ENCODE measurements around the gene NDST1.

Gene NDST1

DNA sequence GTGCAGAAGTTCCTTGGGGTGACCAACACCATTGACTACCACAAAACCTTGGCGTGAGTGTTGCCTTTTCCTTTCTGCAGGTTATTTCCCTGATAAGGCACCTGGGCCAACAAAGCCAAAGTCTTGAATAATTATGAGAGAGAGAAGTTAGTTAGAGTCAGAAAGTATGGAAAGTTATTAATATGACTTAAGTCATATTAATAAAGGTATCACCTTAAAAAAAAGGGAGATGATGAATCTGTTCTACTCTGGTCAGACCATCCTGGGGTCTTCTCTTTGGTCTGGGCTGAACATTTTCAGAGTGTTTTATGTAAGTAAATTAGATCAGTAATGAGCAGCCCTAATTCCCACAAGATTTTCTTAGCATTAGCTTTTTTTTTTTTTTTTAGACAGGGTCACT lies 41.8 kb downstream of the NDST1 start:
- H3K27ac ChIP-seq: no peak overlapping the region
- TF ChIP-seq, protein P1, sequence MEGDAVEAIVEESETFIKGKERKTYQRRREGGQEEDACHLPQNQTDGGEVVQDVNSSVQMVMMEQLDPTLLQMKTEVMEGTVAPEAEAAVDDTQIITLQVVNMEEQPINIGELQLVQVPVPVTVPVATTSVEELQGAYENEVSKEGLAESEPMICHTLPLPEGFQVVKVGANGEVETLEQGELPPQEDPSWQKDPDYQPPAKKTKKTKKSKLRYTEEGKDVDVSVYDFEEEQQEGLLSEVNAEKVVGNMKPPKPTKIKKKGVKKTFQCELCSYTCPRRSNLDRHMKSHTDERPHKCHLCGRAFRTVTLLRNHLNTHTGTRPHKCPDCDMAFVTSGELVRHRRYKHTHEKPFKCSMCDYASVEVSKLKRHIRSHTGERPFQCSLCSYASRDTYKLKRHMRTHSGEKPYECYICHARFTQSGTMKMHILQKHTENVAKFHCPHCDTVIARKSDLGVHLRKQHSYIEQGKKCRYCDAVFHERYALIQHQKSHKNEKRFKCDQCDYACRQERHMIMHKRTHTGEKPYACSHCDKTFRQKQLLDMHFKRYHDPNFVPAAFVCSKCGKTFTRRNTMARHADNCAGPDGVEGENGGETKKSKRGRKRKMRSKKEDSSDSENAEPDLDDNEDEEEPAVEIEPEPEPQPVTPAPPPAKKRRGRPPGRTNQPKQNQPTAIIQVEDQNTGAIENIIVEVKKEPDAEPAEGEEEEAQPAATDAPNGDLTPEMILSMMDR (conservative IDR thresholded peaks at IDR 0.05): no peak
- no peak for TF ChIP-seq ZFX (IDR thresholded peaks at IDR 0.05)

DNA sequence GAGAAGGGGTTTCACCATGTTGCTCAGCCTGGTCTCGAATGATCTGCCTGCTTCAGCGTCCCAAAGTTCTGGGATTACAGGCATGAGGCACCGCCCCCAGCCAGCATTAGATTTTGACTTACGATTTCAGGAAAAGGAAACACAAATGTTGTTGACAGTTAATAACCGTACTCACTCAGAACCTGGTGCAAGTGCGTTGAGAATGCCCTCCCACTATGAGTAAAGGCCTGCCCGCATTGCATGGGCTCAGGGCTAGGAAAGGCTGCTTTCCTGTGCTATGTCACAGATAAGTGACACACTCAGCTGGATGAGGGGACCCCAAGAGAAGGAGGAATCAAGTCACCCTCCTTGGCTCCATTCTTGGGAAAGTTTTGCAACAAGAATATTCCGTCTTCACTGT lies 42.4 kb downstream of the NDST1 start:
- no peak overlapping the region for H3K27ac ChIP-seq
- no peak for TF ChIP-seq ZFX (IDR thresholded peaks at IDR 0.05)
- TF ChIP-seq, protein P1 (conservative IDR thresholded peaks at IDR 0.05): no peak

DNA sequence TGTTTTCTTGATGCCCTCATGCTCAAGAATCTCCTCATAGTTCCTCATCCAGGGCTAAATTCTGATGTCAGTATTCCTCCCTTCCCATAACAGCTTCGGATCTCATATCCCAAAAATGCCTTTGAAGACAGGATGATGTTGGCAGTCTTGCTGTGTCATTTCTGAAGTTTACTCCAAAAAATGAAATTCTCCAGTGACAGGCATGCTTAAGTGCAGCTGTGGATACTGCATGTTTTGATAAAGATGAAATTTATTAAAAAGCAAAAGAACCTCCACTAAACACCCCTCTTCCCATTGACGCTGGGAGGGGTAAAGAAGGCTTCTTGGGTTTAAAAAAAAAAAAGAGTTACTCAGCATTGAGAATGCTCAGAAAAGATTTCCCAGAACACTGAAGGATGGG lies 43.1 kb downstream of the NDST1 start:
- no peak overlapping the region for H3K27ac ChIP-seq
- TF ChIP-seq, protein P1 (conservative IDR thresholded peaks at IDR 0.05): no peak
- TF ChIP-seq ZFX (IDR thresholded peaks at IDR 0.05): no peak

DNA sequence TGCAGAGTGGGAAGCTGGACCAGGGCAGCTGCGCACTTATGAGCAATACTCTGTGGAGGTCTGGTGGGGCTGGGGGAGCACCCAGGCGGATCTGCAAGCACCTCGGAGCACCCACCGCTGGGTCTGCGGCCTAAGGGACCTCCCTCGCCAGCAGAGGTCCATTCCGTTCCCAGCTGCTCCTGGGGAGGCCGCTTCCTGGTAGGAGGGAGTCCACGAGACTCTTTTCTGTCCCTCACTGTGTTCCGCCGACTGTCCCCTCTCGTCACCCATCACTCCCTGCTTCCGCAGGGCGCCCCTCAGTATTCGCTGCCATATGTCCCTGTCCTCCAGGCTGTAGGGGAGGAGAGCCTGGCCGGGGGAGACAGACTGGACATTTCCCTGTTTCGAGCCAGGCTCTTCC lies 45.5 kb downstream of the NDST1 start:
- H3K27ac ChIP-seq: no peak overlapping the region
- TF ChIP-seq, protein P1 (conservative IDR thresholded peaks at IDR 0.05): no peak
- no peak for TF ChIP-seq ZFX (IDR thresholded peaks at IDR 0.05)

DNA sequence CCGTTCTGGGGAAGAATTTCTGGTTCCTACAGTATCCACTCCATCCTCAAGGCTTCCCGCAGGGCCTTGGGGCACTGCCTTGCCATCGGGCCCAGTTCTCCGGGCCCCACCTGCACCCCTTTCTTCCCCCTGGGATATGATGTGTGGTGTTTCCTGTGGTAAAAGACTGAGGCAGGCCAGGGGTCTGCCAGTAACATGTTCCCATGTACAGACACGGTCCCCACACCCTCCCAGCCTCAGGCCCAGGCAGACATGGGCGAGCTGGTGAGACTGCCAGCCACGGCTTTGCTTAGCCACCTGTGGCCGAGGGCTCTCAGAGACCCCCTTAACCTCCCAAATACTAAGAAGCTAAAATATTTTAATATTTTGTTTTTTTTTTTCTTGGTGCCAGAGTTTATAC lies 46.0 kb downstream of the NDST1 start:
- no peak overlapping the region for H3K27ac ChIP-seq
- TF ChIP-seq, protein P1 (conservative IDR thresholded peaks at IDR 0.05): no peak
- no peak for TF ChIP-seq ZFX (IDR thresholded peaks at IDR 0.05)

DNA sequence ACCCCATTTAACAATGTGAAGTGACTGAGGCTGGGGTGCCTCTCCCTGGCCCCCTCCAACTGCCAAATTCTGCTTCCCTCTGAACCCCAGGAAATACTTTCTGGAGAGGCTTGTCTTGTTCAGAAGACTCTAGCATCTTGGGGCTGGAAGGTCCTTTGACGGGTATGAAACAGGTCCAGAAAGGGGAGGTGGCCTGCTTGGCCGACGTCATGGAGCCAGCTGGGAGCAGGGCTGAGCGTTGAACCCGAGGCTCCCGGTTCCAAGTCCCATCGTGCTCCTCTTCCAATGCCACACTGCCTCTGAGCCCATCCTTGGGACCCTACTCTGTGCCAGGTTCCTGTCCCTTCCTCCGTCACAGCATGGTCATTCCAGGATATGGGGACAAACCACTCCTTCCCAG lies 46.9 kb downstream of the NDST1 start:
- TF ChIP-seq ZFX (IDR thresholded peaks at IDR 0.05): no peak
- TF ChIP-seq, protein P1 (conservative IDR thresholded peaks at IDR 0.05): no peak
- no peak overlapping the region for H3K27ac ChIP-seq

DNA sequence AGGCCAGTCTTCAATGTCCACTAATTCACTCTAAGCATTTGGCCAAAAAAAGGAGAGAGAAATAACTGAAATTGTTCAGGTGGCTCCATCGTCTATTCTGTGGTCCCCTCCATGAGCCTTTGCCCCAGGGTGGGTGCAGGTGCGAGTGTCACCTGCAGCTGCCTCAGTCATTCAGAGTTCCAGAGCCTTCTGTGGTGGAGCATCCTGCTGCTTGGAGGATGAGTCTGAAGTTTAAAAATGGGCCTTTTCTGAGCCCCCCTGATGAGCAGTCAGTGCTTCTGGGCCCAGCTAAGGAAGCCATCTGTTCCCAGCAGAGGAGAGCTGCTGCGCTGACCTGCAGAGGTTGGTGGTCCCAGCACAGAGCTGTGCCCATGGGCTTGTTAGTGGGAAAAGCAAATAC lies 48.2 kb downstream of the NDST1 start:
- TF ChIP-seq, protein P1 (conservative IDR thresholded peaks at IDR 0.05): no peak
- TF ChIP-seq ZFX (IDR thresholded peaks at IDR 0.05): no peak
- no peak overlapping the region for H3K27ac ChIP-seq
